Measurements from ENCODE around the gene ISM2.

DNA sequence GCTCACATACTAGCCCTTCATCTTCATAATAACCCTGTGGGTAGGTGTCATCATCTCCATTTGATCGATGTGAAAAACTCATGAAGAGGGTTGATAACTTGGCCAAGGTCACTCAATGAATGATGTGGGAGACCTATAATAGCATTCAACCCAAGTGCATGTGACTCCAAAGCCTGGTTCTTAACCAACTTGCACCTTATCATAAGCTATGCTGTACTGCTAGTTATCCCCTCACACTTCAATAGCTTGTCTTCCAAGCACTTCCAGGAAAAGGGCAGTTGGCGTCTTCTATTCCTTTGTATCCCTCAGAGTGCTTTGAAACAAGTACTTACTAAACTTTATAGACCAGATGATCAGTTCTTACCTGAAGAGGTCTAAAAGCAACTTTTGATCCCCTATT is 56.4 kb downstream of the ISM2 start:
- TF ChIP-seq, protein P1, sequence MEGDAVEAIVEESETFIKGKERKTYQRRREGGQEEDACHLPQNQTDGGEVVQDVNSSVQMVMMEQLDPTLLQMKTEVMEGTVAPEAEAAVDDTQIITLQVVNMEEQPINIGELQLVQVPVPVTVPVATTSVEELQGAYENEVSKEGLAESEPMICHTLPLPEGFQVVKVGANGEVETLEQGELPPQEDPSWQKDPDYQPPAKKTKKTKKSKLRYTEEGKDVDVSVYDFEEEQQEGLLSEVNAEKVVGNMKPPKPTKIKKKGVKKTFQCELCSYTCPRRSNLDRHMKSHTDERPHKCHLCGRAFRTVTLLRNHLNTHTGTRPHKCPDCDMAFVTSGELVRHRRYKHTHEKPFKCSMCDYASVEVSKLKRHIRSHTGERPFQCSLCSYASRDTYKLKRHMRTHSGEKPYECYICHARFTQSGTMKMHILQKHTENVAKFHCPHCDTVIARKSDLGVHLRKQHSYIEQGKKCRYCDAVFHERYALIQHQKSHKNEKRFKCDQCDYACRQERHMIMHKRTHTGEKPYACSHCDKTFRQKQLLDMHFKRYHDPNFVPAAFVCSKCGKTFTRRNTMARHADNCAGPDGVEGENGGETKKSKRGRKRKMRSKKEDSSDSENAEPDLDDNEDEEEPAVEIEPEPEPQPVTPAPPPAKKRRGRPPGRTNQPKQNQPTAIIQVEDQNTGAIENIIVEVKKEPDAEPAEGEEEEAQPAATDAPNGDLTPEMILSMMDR (IDR thresholded peaks at IDR 0.05) = no peak
- TF ChIP-seq POLR2A (IDR thresholded peaks at IDR 0.05; ENCODE audit: low read length) = no peak
- TF ChIP-seq, protein P2, sequence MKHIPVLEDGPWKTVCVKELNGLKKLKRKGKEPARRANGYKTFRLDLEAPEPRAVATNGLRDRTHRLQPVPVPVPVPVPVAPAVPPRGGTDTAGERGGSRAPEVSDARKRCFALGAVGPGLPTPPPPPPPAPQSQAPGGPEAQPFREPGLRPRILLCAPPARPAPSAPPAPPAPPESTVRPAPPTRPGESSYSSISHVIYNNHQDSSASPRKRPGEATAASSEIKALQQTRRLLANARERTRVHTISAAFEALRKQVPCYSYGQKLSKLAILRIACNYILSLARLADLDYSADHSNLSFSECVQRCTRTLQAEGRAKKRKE (CRISPR knock-in tag; IDR thresholded peaks at IDR 0.05; ENCODE audit: low read depth) = no peak
- TF ChIP-seq RFX5 (IDR thresholded peaks at IDR 0.05) = no peak
- no peak for TF ChIP-seq BHLHE40 (IDR thresholded peaks at IDR 0.05; ENCODE audit: low read depth, low read length)
- TF ChIP-seq POLR2AphosphoS2 (conservative IDR thresholded peaks at IDR 0.05; ENCODE audit: low read length) = no peak
- no peak for TF ChIP-seq NR3C1 (IDR thresholded peaks at IDR 0.05)
- no peak for TF ChIP-seq JUNB (IDR thresholded peaks at IDR 0.05)
- no peak for TF ChIP-seq EHF (CRISPR knock-in tag; IDR thresholded peaks at IDR 0.05)
- TF ChIP-seq, protein P3, sequence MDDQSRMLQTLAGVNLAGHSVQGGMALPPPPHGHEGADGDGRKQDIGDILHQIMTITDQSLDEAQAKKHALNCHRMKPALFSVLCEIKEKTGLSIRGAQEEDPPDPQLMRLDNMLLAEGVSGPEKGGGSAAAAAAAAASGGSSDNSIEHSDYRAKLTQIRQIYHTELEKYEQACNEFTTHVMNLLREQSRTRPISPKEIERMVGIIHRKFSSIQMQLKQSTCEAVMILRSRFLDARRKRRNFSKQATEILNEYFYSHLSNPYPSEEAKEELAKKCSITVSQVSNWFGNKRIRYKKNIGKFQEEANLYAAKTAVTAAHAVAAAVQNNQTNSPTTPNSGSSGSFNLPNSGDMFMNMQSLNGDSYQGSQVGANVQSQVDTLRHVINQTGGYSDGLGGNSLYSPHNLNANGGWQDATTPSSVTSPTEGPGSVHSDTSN (IDR thresholded peaks at IDR 0.05) = no peak
- TF ChIP-seq GATA3 (IDR thresholded peaks at IDR 0.05; ENCODE audit: borderline replicate concordance) = no peak
